Measurements from ENCODE around the gene ZC3H11A.

The ZC3H11A gene

DNA sequence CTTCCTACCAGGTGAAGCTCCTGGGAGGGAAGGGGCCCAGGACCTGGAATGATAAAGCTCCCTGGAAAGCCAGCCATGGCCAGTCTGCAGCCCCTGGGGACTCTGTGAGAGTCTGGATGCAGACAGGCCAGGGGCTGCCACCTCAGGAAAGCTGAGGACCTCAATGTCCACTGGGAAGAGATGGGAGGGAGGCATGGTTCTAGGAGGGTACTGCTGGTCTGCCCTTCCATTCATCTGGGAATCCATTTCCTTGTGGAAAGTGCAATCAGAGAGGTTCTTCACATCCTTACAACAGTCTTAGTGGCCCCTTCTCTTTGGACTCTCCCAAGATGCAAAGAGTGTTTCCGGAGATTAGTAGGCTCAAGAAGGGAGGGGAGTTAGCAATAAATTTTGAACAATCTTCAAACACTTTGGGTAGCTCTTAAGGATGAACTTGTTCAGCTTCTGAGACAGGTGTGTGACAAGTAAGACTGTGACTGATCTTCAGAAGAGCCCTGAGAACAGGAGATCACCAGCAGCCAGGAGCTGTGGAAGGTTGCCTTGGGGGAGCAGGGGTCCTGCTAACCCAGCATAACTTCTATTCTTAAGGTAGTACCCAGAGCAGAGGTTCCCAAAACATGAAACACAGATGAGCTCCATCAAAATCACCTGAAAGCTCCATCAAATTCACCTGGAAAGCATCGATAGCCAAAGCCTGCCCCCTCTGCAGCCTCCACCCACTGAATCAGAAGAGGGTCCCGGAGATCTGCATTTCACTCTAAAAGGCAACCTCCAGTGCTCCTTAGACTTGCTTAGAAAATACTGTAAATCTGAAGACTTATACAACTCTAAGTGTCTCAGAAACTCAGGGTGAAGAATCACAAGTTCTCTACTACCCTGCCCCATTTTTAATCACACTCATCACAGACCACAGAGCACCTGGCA is 31.1 kb upstream of the ZC3H11A start:
- no peak overlapping the region for H3K27ac ChIP-seq (ENCODE audit: low read depth, low read length)
- no peaks in the 10 kb centered on the region for H3K36me3 ChIP-seq (ENCODE audit: insufficient read depth, low read length)
- no peaks in the 10 kb centered on the region for H3K4me1 ChIP-seq (ENCODE audit: insufficient read depth, low read length)
- no peak overlapping the region for H3K4me3 ChIP-seq (ENCODE audit: low read length)
- no peak overlapping the region for H3K9ac ChIP-seq (ENCODE audit: low read depth, low read length)
- H3K9me3 ChIP-seq (ENCODE audit: insufficient read depth, low read depth, low read length), result no peaks in the 10 kb centered on the region
- WGBS, result 90% methylated on average over 3 of the region's 3 CpGs
- H3K27me3 ChIP-seq (ENCODE audit: insufficient read depth, low read length), result no peaks in the 10 kb centered on the region

GRCh38 chr1:203765029-203765837 is 30.2 kb upstream of the ZC3H11A start, which contains the start of gene LAX1:
Gene LAX1, plus strand, starts transcription at chr1:203765183. Its CDS starts 383 bp downstream, at chr1:203765566.
- Histone ChIP-seq H3K27me3 (ENCODE audit: insufficient read depth, low read length) (no peaks in the 10 kb centered on the region), H3K9me3 (ENCODE audit: insufficient read depth, low read depth, low read length) (no peaks in the 10 kb centered on the region), H3K9ac (ENCODE audit: low read depth, low read length) (no peak within 1 kb of the TSS), H3K27ac (ENCODE audit: low read depth, low read length) (no peak within 1 kb of the TSS), H3K36me3 (ENCODE audit: insufficient read depth, low read length) (no peaks in the 10 kb centered on the region), H3K4me1 (ENCODE audit: insufficient read depth, low read length) (no peaks in the 10 kb centered on the region), H3K4me3 (ENCODE audit: low read length) (no peak within 1 kb of the TSS)
- 89% methylated on average over 16 of the region's 16 CpGs for WGBS

DNA sequence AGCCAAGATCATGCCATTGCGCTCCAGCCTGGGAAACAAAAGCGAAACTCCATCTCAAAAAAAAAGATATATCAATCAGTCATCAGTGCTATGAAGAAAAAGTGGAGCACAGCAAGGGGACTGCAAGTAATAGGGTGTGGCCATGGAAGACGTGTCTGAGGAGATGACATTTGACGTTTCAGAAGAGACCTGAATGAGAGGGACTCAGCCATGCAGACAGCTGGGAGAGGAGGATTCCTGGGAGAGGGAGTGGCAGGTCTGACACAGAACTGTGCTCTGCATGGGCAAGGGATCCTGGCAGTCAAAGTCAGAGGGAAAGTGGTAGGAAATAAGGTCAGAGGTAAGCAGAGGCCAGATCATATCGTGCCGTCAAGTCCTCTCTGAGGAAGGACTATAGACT is 27.2 kb upstream of the ZC3H11A start:
- H3K9ac ChIP-seq (ENCODE audit: low read depth, low read length), result no peak overlapping the region

GRCh38 chr1:203769505-203770343 is 25.7 kb upstream of the ZC3H11A start:
- H3K9ac ChIP-seq (ENCODE audit: low read depth, low read length), result no peak overlapping the region
- no peaks in the 10 kb centered on the region for H3K27me3 ChIP-seq (ENCODE audit: insufficient read depth, low read length)
- no peaks in the 10 kb centered on the region for H3K9me3 ChIP-seq (ENCODE audit: insufficient read depth, low read depth, low read length)
- H3K4me1 ChIP-seq (ENCODE audit: insufficient read depth, low read length), result no peaks in the 10 kb centered on the region
- 91% methylated on average over 12 of the region's 15 CpGs for WGBS
- no peak overlapping the region for H3K27ac ChIP-seq (ENCODE audit: low read depth, low read length)
- H3K36me3 ChIP-seq (ENCODE audit: insufficient read depth, low read length), result no peaks in the 10 kb centered on the region
- no peak overlapping the region for H3K4me3 ChIP-seq (ENCODE audit: low read length)

More for the DNA sequence above, 27.2 kb upstream of the ZC3H11A start:
- Histone ChIP-seq H3K27me3 (ENCODE audit: insufficient read depth, low read length) (no peaks in the 10 kb centered on the region), H3K36me3 (ENCODE audit: insufficient read depth, low read length) (no peaks in the 10 kb centered on the region), H3K9me3 (ENCODE audit: insufficient read depth, low read depth, low read length) (no peaks in the 10 kb centered on the region), H3K27ac (ENCODE audit: low read depth, low read length) (no peak overlapping the region), H3K4me1 (ENCODE audit: insufficient read depth, low read length) (no peaks in the 10 kb centered on the region), H3K4me3 (ENCODE audit: low read length) (no peak overlapping the region)
- 85% methylated on average over 4 of the region's 6 CpGs for WGBS

DNA sequence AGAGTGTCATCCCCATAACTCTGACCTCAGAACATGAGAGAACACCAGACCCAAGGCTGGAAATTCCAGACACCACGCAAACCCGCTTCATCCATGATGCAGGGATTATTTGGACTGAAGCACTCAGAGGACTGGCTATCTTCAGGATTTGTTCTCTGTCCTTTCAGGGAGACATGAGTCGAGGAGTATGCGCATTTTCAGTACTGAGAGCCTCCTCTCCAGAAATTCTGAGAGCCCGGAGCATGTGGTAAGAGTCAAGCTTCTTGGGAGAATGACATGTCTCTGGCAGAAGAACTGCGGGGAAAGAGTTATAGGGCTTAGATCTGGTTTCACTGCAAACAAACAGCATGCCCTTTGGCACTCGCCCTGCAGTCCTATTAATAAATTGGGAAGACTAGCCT is 23.5 kb upstream of the ZC3H11A start:
- H3K27ac ChIP-seq (ENCODE audit: low read depth, low read length), result no peak overlapping the region
- H3K9ac ChIP-seq (ENCODE audit: low read depth, low read length), result no peak overlapping the region
- H3K9me3 ChIP-seq (ENCODE audit: insufficient read depth, low read depth, low read length), result no peaks in the 10 kb centered on the region
- H3K4me1 ChIP-seq (ENCODE audit: insufficient read depth, low read length), result no peaks in the 10 kb centered on the region
- WGBS, result 84% methylated on average over 7 of the region's 7 CpGs
- no peaks in the 10 kb centered on the region for H3K27me3 ChIP-seq (ENCODE audit: insufficient read depth, low read length)
- H3K4me3 ChIP-seq (ENCODE audit: low read length), result no peak overlapping the region
- no peaks in the 10 kb centered on the region for H3K36me3 ChIP-seq (ENCODE audit: insufficient read depth, low read length)

- Histone ChIP-seq H3K27me3 (ENCODE audit: insufficient read depth, low read length) (no peaks in the 10 kb centered on the region), H3K4me1 (ENCODE audit: insufficient read depth, low read length) (no peaks in the 10 kb centered on the region), H3K9me3 (ENCODE audit: insufficient read depth, low read depth, low read length) (no peaks in the 10 kb centered on the region), H3K36me3 (ENCODE audit: insufficient read depth, low read length) (no peaks in the 10 kb centered on the region), H3K27ac (ENCODE audit: low read depth, low read length) (no peak overlapping the region), H3K4me3 (ENCODE audit: low read length) (no peak overlapping the region), H3K9ac (ENCODE audit: low read depth, low read length) (no peak overlapping the region)
- WGBS, result 65% methylated on average over 1 of the region's 1 CpG
These were observed 22.6 kb upstream of the ZC3H11A start for GRCh38 chr1:203772836-203773235.

- WGBS, result 90% methylated on average over 4 of the region's 4 CpGs
- H3K27ac ChIP-seq (ENCODE audit: low read depth, low read length), result no peak overlapping the region
- H3K4me1 ChIP-seq (ENCODE audit: insufficient read depth, low read length), result no peaks in the 10 kb centered on the region
- H3K36me3 ChIP-seq (ENCODE audit: insufficient read depth, low read length), result no peaks in the 10 kb centered on the region
- no peak overlapping the region for H3K4me3 ChIP-seq (ENCODE audit: low read length)
- H3K9me3 ChIP-seq (ENCODE audit: insufficient read depth, low read depth, low read length), result no peaks in the 10 kb centered on the region
- no peaks in the 10 kb centered on the region for H3K27me3 ChIP-seq (ENCODE audit: insufficient read depth, low read length)
- no peak overlapping the region for H3K9ac ChIP-seq (ENCODE audit: low read depth, low read length)
These were observed 18.8 kb upstream of the ZC3H11A start for GRCh38 chr1:203776636-203777035.

GRCh38 chr1:203777596-203777995 is 17.8 kb upstream of the ZC3H11A start:
- 99% methylated on average over 3 of the region's 3 CpGs for WGBS

GRCh38 chr1:203778146-203778545 is 17.3 kb upstream of the ZC3H11A start:
- Histone ChIP-seq H3K36me3 (ENCODE audit: insufficient read depth, low read length) (no peaks in the 10 kb centered on the region), H3K9me3 (ENCODE audit: insufficient read depth, low read depth, low read length) (no peaks in the 10 kb centered on the region), H3K4me3 (ENCODE audit: low read length) (no peak overlapping the region), H3K9ac (ENCODE audit: low read depth, low read length) (no peak overlapping the region), H3K27ac (ENCODE audit: low read depth, low read length) (no peak overlapping the region), H3K27me3 (ENCODE audit: insufficient read depth, low read length) (no peaks in the 10 kb centered on the region), H3K4me1 (ENCODE audit: insufficient read depth, low read length) (no peaks in the 10 kb centered on the region)
- WGBS, result 91% methylated on average over 3 of the region's 3 CpGs

More at GRCh38 chr1:203777596-203777995, 17.8 kb upstream of the ZC3H11A start:
- H3K9me3 ChIP-seq (ENCODE audit: insufficient read depth, low read depth, low read length), result no peaks in the 10 kb centered on the region
- no peak overlapping the region for H3K27ac ChIP-seq (ENCODE audit: low read depth, low read length)
- H3K36me3 ChIP-seq (ENCODE audit: insufficient read depth, low read length), result no peaks in the 10 kb centered on the region
- no peak overlapping the region for H3K4me3 ChIP-seq (ENCODE audit: low read length)
- H3K27me3 ChIP-seq (ENCODE audit: insufficient read depth, low read length), result no peaks in the 10 kb centered on the region
- H3K4me1 ChIP-seq (ENCODE audit: insufficient read depth, low read length), result no peaks in the 10 kb centered on the region
- H3K9ac ChIP-seq (ENCODE audit: low read depth, low read length), result no peak overlapping the region

DNA sequence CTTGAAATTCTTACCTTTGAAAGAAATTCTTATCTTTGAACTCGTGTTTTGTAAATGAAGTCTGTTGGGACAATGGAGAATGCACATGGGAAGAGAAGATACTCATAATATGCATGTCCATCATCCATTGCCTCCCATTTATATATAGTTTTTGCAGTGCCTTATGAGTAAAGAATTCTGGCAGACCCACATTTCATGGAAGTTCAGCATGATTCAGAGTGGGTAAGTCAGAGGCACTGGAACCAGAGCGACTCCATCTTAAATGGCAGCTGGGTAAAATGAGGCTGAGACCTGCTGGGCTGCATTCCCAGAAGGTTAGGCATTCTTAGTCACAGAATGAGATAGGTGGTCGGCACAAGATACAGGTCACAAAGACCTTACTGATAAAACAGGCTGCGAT is 16.6 kb upstream of the ZC3H11A start:
- Histone ChIP-seq H3K9me3 (ENCODE audit: insufficient read depth, low read depth, low read length) (no peaks in the 10 kb centered on the region), H3K27me3 (ENCODE audit: insufficient read depth, low read length) (no peaks in the 10 kb centered on the region), H3K9ac (ENCODE audit: low read depth, low read length) (no peak overlapping the region), H3K4me1 (ENCODE audit: insufficient read depth, low read length) (peaks cover 5% of the 10 kb centered on the region), H3K4me3 (ENCODE audit: low read length) (no peak overlapping the region), H3K36me3 (ENCODE audit: insufficient read depth, low read length) (no peaks in the 10 kb centered on the region), H3K27ac (ENCODE audit: low read depth, low read length) (no peak overlapping the region)
- WGBS, result 92% methylated on average over 4 of the region's 4 CpGs
